GM23338 (cell line): Measurements from ENCODE around the gene ENTPD8. TPM values are rescaled to one million over a fixed set of nuclear protein-coding genes. Genes with fewer than 3 reads are reported as not detected.

Experiments
- ATAC-seq: fragments of 200-7000 bp; cut with Tn5 transposase; 3 replicates; pipeline ENCODE4 v1.9.1; 2020
- DNase-seq: peaks from one replicate; pipeline ENCODE4 v3.0.0-alpha.2; 2015; ENCODE audit warnings: low spot score
- H2AFZ ChIP-seq: fragments of 200-600 bp; sonication (generic); 2 replicates; pipeline ENCODE4 v1.8.0; 2016; ENCODE audit warnings: antibody characterized with exemption, mild to moderate bottlenecking, moderate library complexity
- H3F3A ChIP-seq: fragments of 200-600 bp; sonication (generic); replicated peaks from 2 replicates; pipeline ENCODE4 v1.8.0; 2017; ENCODE audit warnings: antibody characterized with exemption, mixed run types, low read depth
- H3K27ac ChIP-seq: fragments of 200-600 bp; sonication (generic); 2 replicates; pipeline ENCODE4 v1.6.1; 2016; ENCODE audit warnings: low read depth
- H3K27me3 ChIP-seq: fragments of 200-600 bp; sonication (generic); 2 replicates; pipeline ENCODE4 v1.8.0; 2016; ENCODE audit warnings: mild to moderate bottlenecking, mixed run types, moderate library complexity; ENCODE audit not compliant: insufficient read depth
- H3K36me3 ChIP-seq: fragments of 200-600 bp; sonication (generic); 2 replicates; pipeline ENCODE4 v1.8.0; 2016; ENCODE audit warnings: mild to moderate bottlenecking; ENCODE audit not compliant: insufficient read depth
- H3K4me1 ChIP-seq: fragments of 200-600 bp; sonication (generic); 2 replicates; pipeline ENCODE4 v1.8.0; 2016; ENCODE audit warnings: mild to moderate bottlenecking, moderate library complexity; ENCODE audit not compliant: insufficient read depth
- H3K4me2 ChIP-seq: fragments of 200-600 bp; sonication (generic); 2 replicates; pipeline ENCODE4 v1.7.1; 2017; ENCODE audit warnings: mixed run types
- H3K4me3 ChIP-seq: fragments of 200-600 bp; sonication (generic); 2 replicates; pipeline ENCODE4 v1.6.1; 2016; ENCODE audit warnings: mixed run types
- H3K79me2 ChIP-seq: fragments of 200-600 bp; sonication (generic); replicated peaks from 2 replicates; pipeline ENCODE4 v1.8.0; 2017; ENCODE audit warnings: mild to moderate bottlenecking; ENCODE audit not compliant: insufficient read depth
- H3K9me2 ChIP-seq: fragments of 200-600 bp; sonication (generic); 2 replicates; pipeline ENCODE4 v1.8.0; 2017; ENCODE audit not compliant: insufficient read depth
- H4K20me1 ChIP-seq: fragments of 200-600 bp; sonication (generic); replicated peaks from 2 replicates; pipeline ENCODE4 v1.8.0; 2017; ENCODE audit warnings: mild to moderate bottlenecking; ENCODE audit not compliant: insufficient read depth
- H3K27ac Mint-ChIP-seq: 2 replicates; pipeline ENCODE4 v1.8.0; 2020; ENCODE audit warnings: inconsistent platforms, mild to moderate bottlenecking, moderate library complexity, mixed read lengths
- H3K27me3 Mint-ChIP-seq: 3 replicates; pipeline ENCODE4 v1.8.0; 2022; ENCODE audit warnings: low read depth, mild to moderate bottlenecking, moderate library complexity, mixed read lengths, inconsistent platforms; ENCODE audit not compliant: insufficient read depth, poor library complexity
- H3K36me3 Mint-ChIP-seq: 3 replicates; pipeline ENCODE4 v1.8.0; 2021; ENCODE audit warnings: low read depth, mild to moderate bottlenecking, inconsistent platforms, moderate library complexity, mixed read lengths
- H3K4me1 Mint-ChIP-seq: 3 replicates; pipeline ENCODE4 v1.8.0; 2020; ENCODE audit warnings: mild to moderate bottlenecking, inconsistent platforms, mixed read lengths
- H3K4me3 Mint-ChIP-seq: 3 replicates; pipeline ENCODE4 v1.8.0; 2021; ENCODE audit warnings: moderate library complexity, mild to moderate bottlenecking, inconsistent platforms, mixed read lengths
- H3K9me3 Mint-ChIP-seq: 3 replicates; pipeline ENCODE4 v1.8.0; 2020; ENCODE audit warnings: moderate library complexity, mild to moderate bottlenecking, inconsistent platforms, mixed read lengths
- CREB1 ChIP-seq: fragments of 250-450 bp; sonication (Bioruptor Pico); IDR thresholded peaks from 2 replicates; pipeline ENCODE4 v1.5.0; 2020; ENCODE audit warnings: low read depth, mild to moderate bottlenecking, moderate library complexity
- EZH2 ChIP-seq: fragments of 200-600 bp; sonication (generic); IDR thresholded peaks from one replicate; pipeline ENCODE4 v1.8.0; 2017; ENCODE audit warnings: antibody characterized with exemption, mild to moderate bottlenecking, low read depth; ENCODE audit not compliant: unreplicated experiment
- EZH2phosphoT487 ChIP-seq: fragments of 200-600 bp; sonication (generic); IDR thresholded peaks from one replicate; pipeline ENCODE4 v1.8.1; 2018; ENCODE audit warnings: antibody characterized with exemption; ENCODE audit not compliant: unreplicated experiment
- JUNB ChIP-seq: IDR thresholded peaks from one replicate; pipeline ENCODE4 v1.6.1; 2016; ENCODE audit warnings: antibody characterized with exemption; ENCODE audit not compliant: unreplicated experiment
- NANOG ChIP-seq: IDR thresholded peaks from 2 replicates; pipeline ENCODE4 v1.6.1; 2016; ENCODE audit warnings: antibody characterized with exemption, borderline replicate concordance
- POLR2AphosphoS5 ChIP-seq: IDR thresholded peaks from 2 replicates; pipeline ENCODE4 v1.6.1; 2016; ENCODE audit warnings: antibody characterized with exemption, low read depth
- STAT1 ChIP-seq: IDR thresholded peaks from one replicate; pipeline ENCODE4 v1.6.1; 2016; ENCODE audit warnings: antibody characterized with exemption; ENCODE audit not compliant: unreplicated experiment
- ZNF114 ChIP-seq: fragments of 250-450 bp; sonication (Bioruptor Pico); IDR thresholded peaks from 2 replicates; pipeline ENCODE4 v1.5.0; 2020; ENCODE audit warnings: mild to moderate bottlenecking, moderate library complexity
- ZNF331 ChIP-seq: fragments of 250-450 bp; sonication (Bioruptor Pico); IDR thresholded peaks from 2 replicates; pipeline ENCODE4 v1.5.0; 2020; ENCODE audit warnings: low read depth, mild to moderate bottlenecking, moderate library complexity
- polyA plus RNA-seq: library from polyadenylated mRNA; unstranded; fragments of >200 nt; fragmentation: Nextera tagmentation; extraction: Ambion mirVana; gene quantifications from 2 replicates; pipeline ENCODE4 v1.2.1, GENCODE V29; 2016
- total RNA-seq: library from RNA; depleted of rRNA; stranded (reverse); fragments of >200 nt; shearing (Covaris generic); gene quantifications from 2 replicates; pipeline ENCODE4 v1.2.3, GENCODE V29; 2014
- TF ChIP-seq, protein P1 (sequence below): fragments of 250-450 bp; sonication (Bioruptor Pico); IDR thresholded peaks from 2 replicates; pipeline ENCODE4 v1.5.0; 2020; ENCODE audit warnings: mild to moderate bottlenecking, moderate library complexity
- TF ChIP-seq, protein P2 (sequence below): IDR thresholded peaks from one replicate; pipeline ENCODE4 v1.6.1; 2018; ENCODE audit warnings: antibody characterized with exemption; ENCODE audit not compliant: unreplicated experiment
- TF ChIP-seq, protein P3 (sequence below): IDR thresholded peaks from 2 replicates; pipeline ENCODE4 v1.6.1; 2016; ENCODE audit warnings: antibody characterized with exemption
- TF ChIP-seq, protein P4 (sequence below), 2 experiments: fragments of 200-600 bp in 1 of 2; sonication (generic) in 1 of 2; conservative IDR thresholded peaks; 2 replicates each; pipeline versions ENCODE4 v1.5.1 to v1.6.1; 2016 to 2017; ENCODE audit warnings: antibody characterized with exemption in 2 of 2, low read depth in 2 of 2, mild to moderate bottlenecking in 2 of 2, moderate library complexity in 1 of 2

ENTPD8 gene
- total and polyA plus RNA-seq, 2 experiments from 2014 or later: 0.42 to 0.89 TPM

DNA sequence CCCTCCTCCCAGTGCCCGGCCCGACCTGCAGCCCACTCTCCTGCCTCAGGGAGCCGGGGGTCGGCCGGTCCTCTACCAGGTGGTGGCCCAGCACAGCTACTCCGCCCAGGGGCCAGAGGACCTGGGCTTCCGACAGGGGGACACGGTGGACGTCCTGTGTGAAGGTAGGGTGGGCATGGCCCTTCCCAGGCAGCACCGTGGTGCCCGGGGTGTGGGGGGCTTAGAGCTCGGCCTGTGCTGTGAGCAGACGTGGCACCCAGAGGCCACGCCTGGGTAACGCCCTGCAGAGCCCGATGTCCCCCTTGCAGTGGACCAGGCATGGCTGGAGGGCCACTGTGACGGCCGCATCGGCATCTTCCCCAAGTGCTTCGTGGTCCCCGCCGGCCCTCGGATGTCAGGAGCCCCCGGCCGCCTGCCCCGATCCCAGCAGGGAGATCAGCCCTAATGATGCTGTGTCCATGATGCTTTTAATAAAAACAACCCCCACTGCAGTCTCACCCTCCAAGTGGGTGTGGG is 7.2 kb downstream of the ENTPD8 start:
- Mint-ChIP-seq H3K4me1 (no peaks in the 10 kb centered on the region), H3K4me3 (no peak overlapping the region), H3K36me3 (no peaks in the 10 kb centered on the region), H3K27ac (no peak overlapping the region), H3K27me3 (no peaks in the 10 kb centered on the region), H3K9me3 (no peaks in the 10 kb centered on the region)
- Histone ChIP-seq H3K4me1 (no peaks in the 10 kb centered on the region), H4K20me1 (no peaks in the 10 kb centered on the region), H3K27me3 (no peaks in the 10 kb centered on the region), H3K36me3 (no peaks in the 10 kb centered on the region), H3K27ac (no peak overlapping the region), H3K9me2 (no peaks in the 10 kb centered on the region), H3K4me2 (no peak overlapping the region), H3K4me3 (no peak overlapping the region), H2AFZ (no peak overlapping the region), H3F3A (no peaks in the 10 kb centered on the region), H3K79me2 (no peaks in the 10 kb centered on the region)
- ATAC-seq (no peak), DNase-seq (no peak)
- no peak for TF ChIP-seq EZH2phosphoT487
- TF ChIP-seq, protein P1, sequence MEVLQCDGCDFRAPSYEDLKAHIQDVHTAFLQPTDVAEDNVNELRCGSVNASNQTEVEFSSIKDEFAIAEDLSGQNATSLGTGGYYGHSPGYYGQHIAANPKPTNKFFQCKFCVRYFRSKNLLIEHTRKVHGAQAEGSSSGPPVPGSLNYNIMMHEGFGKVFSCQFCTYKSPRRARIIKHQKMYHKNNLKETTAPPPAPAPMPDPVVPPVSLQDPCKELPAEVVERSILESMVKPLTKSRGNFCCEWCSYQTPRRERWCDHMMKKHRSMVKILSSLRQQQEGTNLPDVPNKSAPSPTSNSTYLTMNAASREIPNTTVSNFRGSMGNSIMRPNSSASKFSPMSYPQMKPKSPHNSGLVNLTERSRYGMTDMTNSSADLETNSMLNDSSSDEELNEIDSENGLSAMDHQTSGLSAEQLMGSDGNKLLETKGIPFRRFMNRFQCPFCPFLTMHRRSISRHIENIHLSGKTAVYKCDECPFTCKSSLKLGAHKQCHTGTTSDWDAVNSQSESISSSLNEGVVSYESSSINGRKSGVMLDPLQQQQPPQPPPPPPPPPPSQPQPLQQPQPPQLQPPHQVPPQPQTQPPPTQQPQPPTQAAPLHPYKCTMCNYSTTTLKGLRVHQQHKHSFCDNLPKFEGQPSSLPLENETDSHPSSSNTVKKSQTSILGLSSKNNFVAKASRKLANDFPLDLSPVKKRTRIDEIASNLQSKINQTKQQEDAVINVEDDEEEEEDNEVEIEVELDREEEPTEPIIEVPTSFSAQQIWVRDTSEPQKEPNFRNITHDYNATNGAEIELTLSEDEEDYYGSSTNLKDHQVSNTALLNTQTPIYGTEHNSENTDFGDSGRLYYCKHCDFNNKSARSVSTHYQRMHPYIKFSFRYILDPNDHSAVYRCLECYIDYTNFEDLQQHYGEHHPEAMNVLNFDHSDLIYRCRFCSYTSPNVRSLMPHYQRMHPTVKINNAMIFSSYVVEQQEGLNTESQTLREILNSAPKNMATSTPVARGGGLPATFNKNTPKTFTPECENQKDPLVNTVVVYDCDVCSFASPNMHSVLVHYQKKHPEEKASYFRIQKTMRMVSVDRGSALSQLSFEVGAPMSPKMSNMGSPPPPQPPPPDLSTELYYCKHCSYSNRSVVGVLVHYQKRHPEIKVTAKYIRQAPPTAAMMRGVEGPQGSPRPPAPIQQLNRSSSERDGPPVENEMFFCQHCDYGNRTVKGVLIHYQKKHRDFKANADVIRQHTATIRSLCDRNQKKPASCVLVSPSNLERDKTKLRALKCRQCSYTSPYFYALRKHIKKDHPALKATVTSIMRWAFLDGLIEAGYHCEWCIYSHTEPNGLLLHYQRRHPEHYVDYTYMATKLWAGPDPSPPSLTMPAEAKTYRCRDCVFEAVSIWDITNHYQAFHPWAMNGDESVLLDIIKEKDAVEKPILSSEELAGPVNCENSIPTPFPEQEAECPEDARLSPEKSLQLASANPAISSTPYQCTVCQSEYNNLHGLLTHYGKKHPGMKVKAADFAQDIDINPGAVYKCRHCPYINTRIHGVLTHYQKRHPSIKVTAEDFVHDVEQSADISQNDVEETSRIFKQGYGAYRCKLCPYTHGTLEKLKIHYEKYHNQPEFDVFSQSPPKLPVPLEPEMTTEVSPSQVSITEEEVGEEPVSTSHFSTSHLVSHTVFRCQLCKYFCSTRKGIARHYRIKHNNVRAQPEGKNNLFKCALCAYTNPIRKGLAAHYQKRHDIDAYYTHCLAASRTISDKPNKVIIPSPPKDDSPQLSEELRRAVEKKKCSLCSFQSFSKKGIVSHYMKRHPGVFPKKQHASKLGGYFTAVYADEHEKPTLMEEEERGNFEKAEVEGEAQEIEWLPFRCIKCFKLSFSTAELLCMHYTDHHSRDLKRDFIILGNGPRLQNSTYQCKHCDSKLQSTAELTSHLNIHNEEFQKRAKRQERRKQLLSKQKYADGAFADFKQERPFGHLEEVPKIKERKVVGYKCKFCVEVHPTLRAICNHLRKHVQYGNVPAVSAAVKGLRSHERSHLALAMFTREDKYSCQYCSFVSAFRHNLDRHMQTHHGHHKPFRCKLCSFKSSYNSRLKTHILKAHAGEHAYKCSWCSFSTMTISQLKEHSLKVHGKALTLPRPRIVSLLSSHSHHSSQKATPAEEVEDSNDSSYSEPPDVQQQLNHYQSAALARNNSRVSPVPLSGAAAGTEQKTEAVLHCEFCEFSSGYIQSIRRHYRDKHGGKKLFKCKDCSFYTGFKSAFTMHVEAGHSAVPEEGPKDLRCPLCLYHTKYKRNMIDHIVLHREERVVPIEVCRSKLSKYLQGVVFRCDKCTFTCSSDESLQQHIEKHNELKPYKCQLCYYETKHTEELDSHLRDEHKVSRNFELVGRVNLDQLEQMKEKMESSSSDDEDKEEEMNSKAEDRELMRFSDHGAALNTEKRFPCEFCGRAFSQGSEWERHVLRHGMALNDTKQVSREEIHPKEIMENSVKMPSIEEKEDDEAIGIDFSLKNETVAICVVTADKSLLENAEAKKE (CRISPR knock-in tag): no peak
- TF ChIP-seq POLR2AphosphoS5: no peak
- TF ChIP-seq, protein P2, sequence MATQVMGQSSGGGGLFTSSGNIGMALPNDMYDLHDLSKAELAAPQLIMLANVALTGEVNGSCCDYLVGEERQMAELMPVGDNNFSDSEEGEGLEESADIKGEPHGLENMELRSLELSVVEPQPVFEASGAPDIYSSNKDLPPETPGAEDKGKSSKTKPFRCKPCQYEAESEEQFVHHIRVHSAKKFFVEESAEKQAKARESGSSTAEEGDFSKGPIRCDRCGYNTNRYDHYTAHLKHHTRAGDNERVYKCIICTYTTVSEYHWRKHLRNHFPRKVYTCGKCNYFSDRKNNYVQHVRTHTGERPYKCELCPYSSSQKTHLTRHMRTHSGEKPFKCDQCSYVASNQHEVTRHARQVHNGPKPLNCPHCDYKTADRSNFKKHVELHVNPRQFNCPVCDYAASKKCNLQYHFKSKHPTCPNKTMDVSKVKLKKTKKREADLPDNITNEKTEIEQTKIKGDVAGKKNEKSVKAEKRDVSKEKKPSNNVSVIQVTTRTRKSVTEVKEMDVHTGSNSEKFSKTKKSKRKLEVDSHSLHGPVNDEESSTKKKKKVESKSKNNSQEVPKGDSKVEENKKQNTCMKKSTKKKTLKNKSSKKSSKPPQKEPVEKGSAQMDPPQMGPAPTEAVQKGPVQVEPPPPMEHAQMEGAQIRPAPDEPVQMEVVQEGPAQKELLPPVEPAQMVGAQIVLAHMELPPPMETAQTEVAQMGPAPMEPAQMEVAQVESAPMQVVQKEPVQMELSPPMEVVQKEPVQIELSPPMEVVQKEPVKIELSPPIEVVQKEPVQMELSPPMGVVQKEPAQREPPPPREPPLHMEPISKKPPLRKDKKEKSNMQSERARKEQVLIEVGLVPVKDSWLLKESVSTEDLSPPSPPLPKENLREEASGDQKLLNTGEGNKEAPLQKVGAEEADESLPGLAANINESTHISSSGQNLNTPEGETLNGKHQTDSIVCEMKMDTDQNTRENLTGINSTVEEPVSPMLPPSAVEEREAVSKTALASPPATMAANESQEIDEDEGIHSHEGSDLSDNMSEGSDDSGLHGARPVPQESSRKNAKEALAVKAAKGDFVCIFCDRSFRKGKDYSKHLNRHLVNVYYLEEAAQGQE: no peak
- TF ChIP-seq JUNB: no peak
- TF ChIP-seq, protein P3, sequence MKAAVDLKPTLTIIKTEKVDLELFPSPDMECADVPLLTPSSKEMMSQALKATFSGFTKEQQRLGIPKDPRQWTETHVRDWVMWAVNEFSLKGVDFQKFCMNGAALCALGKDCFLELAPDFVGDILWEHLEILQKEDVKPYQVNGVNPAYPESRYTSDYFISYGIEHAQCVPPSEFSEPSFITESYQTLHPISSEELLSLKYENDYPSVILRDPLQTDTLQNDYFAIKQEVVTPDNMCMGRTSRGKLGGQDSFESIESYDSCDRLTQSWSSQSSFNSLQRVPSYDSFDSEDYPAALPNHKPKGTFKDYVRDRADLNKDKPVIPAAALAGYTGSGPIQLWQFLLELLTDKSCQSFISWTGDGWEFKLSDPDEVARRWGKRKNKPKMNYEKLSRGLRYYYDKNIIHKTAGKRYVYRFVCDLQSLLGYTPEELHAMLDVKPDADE: no peak
- TF ChIP-seq ZNF331: no peak
- TF ChIP-seq CREB1 (CRISPR knock-in tag): no peak
- TF ChIP-seq NANOG: no peak
- TF ChIP-seq, protein P4, sequence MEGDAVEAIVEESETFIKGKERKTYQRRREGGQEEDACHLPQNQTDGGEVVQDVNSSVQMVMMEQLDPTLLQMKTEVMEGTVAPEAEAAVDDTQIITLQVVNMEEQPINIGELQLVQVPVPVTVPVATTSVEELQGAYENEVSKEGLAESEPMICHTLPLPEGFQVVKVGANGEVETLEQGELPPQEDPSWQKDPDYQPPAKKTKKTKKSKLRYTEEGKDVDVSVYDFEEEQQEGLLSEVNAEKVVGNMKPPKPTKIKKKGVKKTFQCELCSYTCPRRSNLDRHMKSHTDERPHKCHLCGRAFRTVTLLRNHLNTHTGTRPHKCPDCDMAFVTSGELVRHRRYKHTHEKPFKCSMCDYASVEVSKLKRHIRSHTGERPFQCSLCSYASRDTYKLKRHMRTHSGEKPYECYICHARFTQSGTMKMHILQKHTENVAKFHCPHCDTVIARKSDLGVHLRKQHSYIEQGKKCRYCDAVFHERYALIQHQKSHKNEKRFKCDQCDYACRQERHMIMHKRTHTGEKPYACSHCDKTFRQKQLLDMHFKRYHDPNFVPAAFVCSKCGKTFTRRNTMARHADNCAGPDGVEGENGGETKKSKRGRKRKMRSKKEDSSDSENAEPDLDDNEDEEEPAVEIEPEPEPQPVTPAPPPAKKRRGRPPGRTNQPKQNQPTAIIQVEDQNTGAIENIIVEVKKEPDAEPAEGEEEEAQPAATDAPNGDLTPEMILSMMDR (conservative IDR thresholded peaks at IDR 0.05; ENCODE audit: low read depth in 2 of 2): no peak
- no peak for TF ChIP-seq EZH2
- no peak for TF ChIP-seq STAT1
- no peak for TF ChIP-seq ZNF114 (CRISPR knock-in tag)
